HG03469 (cell line): Measurements from ENCODE around the gene UMODL1.

Source experiments
- ATAC-seq: cut with Tn5 transposase; IDR thresholded peaks from one replicate; pipeline ENCODE4 v1.9.1; 2021; ENCODE audit warnings: mild to moderate bottlenecking, moderate library complexity, moderate number of reproducible peaks; ENCODE audit not compliant: unreplicated experiment

Gene UMODL1

GRCh38 chr21:42124826-42125570 is 53.9 kb downstream of the UMODL1 start:
- ATAC-seq = no peak

GRCh38 chr21:42125571-42126544 is 54.7 kb downstream of the UMODL1 start:
- ATAC-seq = no peak

GRCh38 chr21:42127164-42128150 is 56.3 kb downstream of the UMODL1 start:
- ATAC-seq = no peak

- ATAC-seq = no peak
Observed at GRCh38 chr21:42129300-42130266, 58.5 kb downstream of the UMODL1 start.

- ATAC-seq = no peak
Observed at GRCh38 chr21:42130441-42130840, 59.3 kb downstream of the UMODL1 start.

GRCh38 chr21:42132183-42132582 is 61.1 kb downstream of the UMODL1 start:
- ATAC-seq = no peak

- ATAC-seq = no peak
Observed at GRCh38 chr21:42133131-42133530, 62.0 kb downstream of the UMODL1 start.

GRCh38 chr21:42135386-42136052 is 64.4 kb downstream of the UMODL1 start:
- no peak for ATAC-seq

- ATAC-seq = no peak
Observed at GRCh38 chr21:42137191-42137904, 66.2 kb downstream of the UMODL1 start.

GRCh38 chr21:42140196-42140934 is 69.2 kb downstream of the UMODL1 start:
- ATAC-seq = no peak

GRCh38 chr21:42141643-42142042 is 70.5 kb downstream of the UMODL1 start:
- no peak for ATAC-seq

- ATAC-seq = no peak
Observed at GRCh38 chr21:42142141-42142540, 71.0 kb downstream of the UMODL1 start.

GRCh38 chr21:42142627-42143026 is 71.5 kb downstream of the UMODL1 start:
- ATAC-seq = no peak

- ATAC-seq = no peak
Observed at GRCh38 chr21:42143111-42143510, 72.0 kb downstream of the UMODL1 start.

GRCh38 chr21:42144221-42144620 is 73.1 kb downstream of the UMODL1 start:
- ATAC-seq = no peak

- ATAC-seq = no peak
Observed at GRCh38 chr21:42144679-42145568, 73.8 kb downstream of the UMODL1 start.
